Activated CD4-positive, alpha-beta T cell treated with anti-CD3 and anti-CD28 coated beads, Interleukin-2, amount 10 ng/mL, durations not matched to agents 7 days and 5 days (primary cell): ENCODE results near the gene DNAJC8. TPM values are rescaled to one million over a fixed set of nuclear protein-coding genes. Genes with fewer than 3 reads are reported as not detected.

Source experiments
- CTCF ChIA-PET: fragments of 350-600 bp; sonication (Branson Sonifier 250); formaldehyde crosslinking; loops from one replicate; lab custom pipeline; 2021; ENCODE audit warnings: antibody characterized with exemption; lab: Charles Lee
- POLR2A ChIA-PET: fragments of 350-600 bp; sonication (Branson Sonifier 250); formaldehyde crosslinking; loops from one replicate; lab custom pipeline; 2021; ENCODE audit warnings: antibody characterized with exemption; lab: Charles Lee
- DNase-seq: peaks from one replicate; pipeline ENCODE4 v3.0.0-alpha.2; 2020
- H3K27ac Mint-ChIP-seq: one replicate; pipeline ENCODE4 v1.8.0; 2021; ENCODE audit warnings: mild to moderate bottlenecking, moderate library complexity, mixed read lengths
- H3K27me3 Mint-ChIP-seq: one replicate; pipeline ENCODE4 v1.8.0; 2021; ENCODE audit warnings: mixed read lengths
- H3K36me3 Mint-ChIP-seq: one replicate; pipeline ENCODE4 v1.8.0; 2021; ENCODE audit warnings: low read depth, mixed read lengths
- H3K4me1 Mint-ChIP-seq: one replicate; pipeline ENCODE4 v1.8.0; 2021; ENCODE audit warnings: mixed read lengths
- H3K4me3 Mint-ChIP-seq: one replicate; pipeline ENCODE4 v1.8.0; 2021; ENCODE audit warnings: mild to moderate bottlenecking, moderate library complexity, mixed read lengths
- H3K9me3 Mint-ChIP-seq: one replicate; pipeline ENCODE4 v1.8.0; 2021; ENCODE audit warnings: mixed read lengths
- total RNA-seq, 2 experiments: library from RNA; stranded (reverse); gene quantifications; one replicate each; pipeline ENCODE4 v1.2.3, GENCODE V29; 2021

DNAJC8 gene
- total RNA-seq, 2 experiments from 2014 or later = 110 to 128 TPM

DNA sequence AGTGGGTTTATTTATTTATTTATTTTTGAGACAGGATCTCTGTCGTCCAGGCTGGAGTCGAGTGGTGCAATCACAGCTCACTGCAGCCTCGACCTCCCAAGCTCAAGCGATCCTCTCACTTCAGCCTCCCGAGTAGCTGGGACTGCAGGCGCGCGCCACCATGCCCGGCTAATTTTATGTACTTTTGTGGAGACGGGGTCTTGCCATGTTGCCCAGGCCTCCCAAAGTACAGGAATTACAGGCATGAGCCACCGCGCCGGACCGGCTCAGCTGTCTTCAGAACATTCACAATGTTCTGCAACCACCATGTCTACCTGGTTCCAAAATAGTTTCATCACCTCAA is 406 bp upstream of the DNAJC8 start:
- ChIA-PET POLR2A (no interaction called here), CTCF (interaction anchor here (5.9 kb wide), 1 partner anchor 11 kb away, joined by 35 read pairs; no protein-coding TSS in a partner anchor)
- peak overlapping the region; percentile 99 for H3K4me3 Mint-ChIP-seq
- H3K27ac Mint-ChIP-seq = no peak overlapping the region
- H3K36me3 Mint-ChIP-seq = peaks cover 15% of the 10 kb centered on the region
- H3K4me1 Mint-ChIP-seq = peaks cover 25% of the 10 kb centered on the region
- no peaks in the 10 kb centered on the region for H3K27me3 Mint-ChIP-seq
- DNase-seq = no peak
- H3K9me3 Mint-ChIP-seq = no peaks in the 10 kb centered on the region

DNA sequence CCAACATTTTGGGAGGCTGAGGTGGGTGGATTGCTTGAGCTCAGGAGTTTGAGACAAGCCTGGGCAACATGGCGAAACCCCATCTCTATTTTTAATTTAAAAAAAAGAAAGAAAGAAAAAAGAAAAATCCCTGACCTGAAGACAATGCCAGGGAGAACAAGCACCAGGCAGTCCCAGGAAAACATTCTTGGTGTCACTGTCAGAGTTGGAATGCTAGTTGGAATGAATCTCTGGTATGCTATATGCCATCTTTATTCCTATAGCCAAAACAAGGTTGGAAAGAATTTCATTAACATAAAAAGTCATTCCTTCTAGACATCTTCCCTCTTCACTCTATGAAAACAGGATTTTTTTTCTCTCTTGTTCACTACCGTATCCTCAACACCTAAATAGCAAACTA is 2.8 kb downstream of the DNAJC8 start:
- ChIA-PET POLR2A (no interaction called here), CTCF (no interaction called here)
- H3K4me3 Mint-ChIP-seq = no peak overlapping the region
- DNase-seq = no peak
- H3K36me3 Mint-ChIP-seq = peaks cover 29% of the 10 kb centered on the region
- peaks cover 25% of the 10 kb centered on the region for H3K4me1 Mint-ChIP-seq
- H3K9me3 Mint-ChIP-seq = no peaks in the 10 kb centered on the region
- no peaks in the 10 kb centered on the region for H3K27me3 Mint-ChIP-seq
- H3K27ac Mint-ChIP-seq = no peak overlapping the region

DNA sequence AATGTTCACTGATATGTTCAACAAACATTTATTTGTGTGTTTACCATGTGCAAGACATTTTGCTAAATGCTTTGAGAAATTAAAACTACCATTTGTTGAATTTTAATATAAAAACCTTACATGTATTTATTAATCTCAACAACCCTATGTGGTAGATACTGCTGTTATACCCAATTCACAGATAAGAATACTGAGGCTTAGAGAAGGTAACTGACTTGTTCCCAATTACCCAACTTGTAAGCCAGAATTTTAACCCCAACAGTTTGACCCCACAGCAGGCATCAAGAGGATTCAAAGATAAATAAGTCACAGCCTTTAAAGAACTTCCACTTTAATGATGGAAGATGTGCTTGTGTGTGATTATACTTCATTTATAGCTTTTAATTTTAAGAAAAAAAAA is 3.7 kb downstream of the DNAJC8 start:
- Mint-ChIP-seq H3K27ac (no peak overlapping the region), H3K4me3 (no peak overlapping the region), H3K9me3 (no peaks in the 10 kb centered on the region), H3K36me3 (peaks cover 33% of the 10 kb centered on the region), H3K27me3 (no peaks in the 10 kb centered on the region), H3K4me1 (peaks cover 22% of the 10 kb centered on the region)
- no peak for DNase-seq
- ChIA-PET CTCF (interaction anchor here (1.7 kb wide), 1 partner anchor 8 kb away, joined by 6 read pairs; no protein-coding TSS in a partner anchor), POLR2A (no interaction called here)

DNA sequence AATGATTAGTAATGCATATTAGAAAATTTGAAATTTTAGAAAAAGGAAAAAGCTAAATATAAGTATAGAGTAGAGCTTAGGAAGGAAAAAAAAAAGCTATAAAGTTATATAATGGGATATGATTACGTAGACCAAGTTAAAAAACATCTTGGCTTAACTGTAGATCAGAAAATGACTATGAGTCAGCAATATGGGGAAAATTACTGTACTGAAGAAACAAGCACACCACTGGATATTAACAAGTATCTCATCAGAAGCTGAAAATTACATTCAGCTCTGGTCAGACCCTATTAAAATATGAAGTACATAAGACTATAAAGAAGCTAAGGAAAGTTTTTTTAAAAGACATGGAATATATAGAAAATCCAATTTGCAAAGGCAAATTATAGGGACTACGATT is 19.5 kb downstream of the DNAJC8 start:
- peaks cover 22% of the 10 kb centered on the region for H3K36me3 Mint-ChIP-seq
- H3K4me1 Mint-ChIP-seq = peaks cover 9% of the 10 kb centered on the region
- DNase-seq = no peak
- no peaks in the 10 kb centered on the region for H3K27me3 Mint-ChIP-seq
- ChIA-PET CTCF (interaction anchor here (0.6 to 1.0 kb wide), 4 partner anchors 35 to 199 kb away, joined by 3 to 6 read pairs (median 4); no protein-coding TSS in a partner anchor), POLR2A (no interaction called here)
- H3K4me3 Mint-ChIP-seq = no peak overlapping the region
- no peak overlapping the region for H3K27ac Mint-ChIP-seq
- H3K9me3 Mint-ChIP-seq = no peaks in the 10 kb centered on the region

DNA sequence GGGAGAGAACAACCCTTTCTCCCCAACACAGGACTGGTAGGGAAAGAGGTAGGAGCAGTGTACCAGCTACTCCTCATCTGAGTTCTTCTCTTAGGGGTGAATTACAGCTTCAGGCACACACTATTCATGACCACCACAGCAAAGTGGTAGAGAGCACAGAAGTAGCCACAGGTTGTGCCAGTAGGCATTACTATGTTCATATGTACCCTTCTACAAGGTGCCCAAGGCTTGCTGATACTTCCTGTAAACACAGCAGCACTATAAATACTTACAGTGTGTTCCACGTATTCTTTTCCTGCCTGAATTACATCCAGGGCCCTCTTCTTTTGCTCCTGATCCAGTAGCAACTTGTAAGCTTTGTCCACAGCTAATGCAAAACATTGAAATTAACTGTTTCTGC is 23.1 kb downstream of the DNAJC8 start:
- peaks cover 11% of the 10 kb centered on the region for H3K4me1 Mint-ChIP-seq
- CTCF ChIA-PET = interaction anchor here (0.9 to 1.9 kb wide), 8 partner anchors 9 to 304 kb away, joined by 4 to 20 read pairs (median 4); partner anchors contain the start of gene EYA3
- no peaks in the 10 kb centered on the region for H3K9me3 Mint-ChIP-seq
- H3K27me3 Mint-ChIP-seq = no peaks in the 10 kb centered on the region
- POLR2A ChIA-PET = no interaction called here
- no peak overlapping the region for H3K27ac Mint-ChIP-seq
- peaks cover 30% of the 10 kb centered on the region for H3K36me3 Mint-ChIP-seq
- DNase-seq = no peak
- H3K4me3 Mint-ChIP-seq = no peak overlapping the region

DNA sequence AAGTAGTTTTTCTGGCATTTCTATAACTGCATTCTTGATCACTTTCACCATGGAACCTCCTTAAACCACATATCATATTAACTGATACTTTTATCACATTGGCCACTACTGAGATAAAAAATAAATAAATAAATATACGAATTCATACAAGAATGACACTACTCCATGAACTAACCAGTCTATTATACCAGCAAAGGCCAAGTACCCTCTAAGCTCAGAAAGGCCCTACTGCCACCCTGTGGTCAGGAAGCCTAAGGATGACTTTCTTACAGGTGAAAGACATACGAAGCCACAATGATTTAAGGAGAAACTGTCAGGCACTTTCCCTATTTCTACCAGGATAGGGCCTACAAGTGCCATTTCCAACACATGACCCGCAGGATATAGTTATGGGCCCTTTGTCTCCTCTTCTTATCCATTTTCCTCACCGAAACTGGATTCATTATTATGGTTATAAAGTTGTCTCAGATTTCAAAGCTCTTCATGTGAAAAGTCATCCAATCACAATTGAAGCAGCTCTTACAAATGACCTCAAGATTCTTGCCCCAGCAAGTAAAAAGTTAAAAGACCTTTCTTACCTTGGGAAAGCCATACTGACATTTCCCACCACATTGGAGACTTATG is 23.9 kb downstream of the DNAJC8 start:
- no peak overlapping the region for H3K4me3 Mint-ChIP-seq
- H3K9me3 Mint-ChIP-seq = no peaks in the 10 kb centered on the region
- H3K36me3 Mint-ChIP-seq = peaks cover 37% of the 10 kb centered on the region
- peak; percentile 80 for DNase-seq
- H3K27ac Mint-ChIP-seq = no peak overlapping the region
- no peaks in the 10 kb centered on the region for H3K27me3 Mint-ChIP-seq
- CTCF ChIA-PET = interaction anchor here (0.5 to 1.9 kb wide), 9 partner anchors 9 to 303 kb away, joined by 3 to 20 read pairs (median 4); partner anchors contain the start of gene EYA3
- H3K4me1 Mint-ChIP-seq = peaks cover 11% of the 10 kb centered on the region
- POLR2A ChIA-PET = interaction anchor here (0.6 kb wide), 1 partner anchor 142 kb away, joined by 3 read pairs; no protein-coding TSS in a partner anchor

DNA sequence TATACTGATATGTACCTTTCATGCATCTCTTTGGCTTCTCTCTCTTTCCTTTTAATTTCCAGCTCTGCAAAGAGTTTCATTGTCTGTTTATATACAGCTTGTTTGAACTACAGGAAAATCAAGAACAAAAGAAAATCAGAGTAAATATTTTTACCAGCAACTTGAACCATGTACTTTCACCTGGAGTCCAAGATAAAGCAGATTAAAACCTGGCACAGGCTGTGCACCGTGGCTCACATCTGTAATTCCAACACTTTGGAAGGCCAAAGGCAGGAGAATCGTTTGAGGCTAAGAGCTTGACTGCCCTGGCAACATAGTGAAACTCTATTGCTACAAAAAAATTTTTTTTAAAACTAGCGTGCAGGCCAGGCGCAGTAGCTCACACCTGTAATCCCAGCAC is 27.6 kb downstream of the DNAJC8 start:
- no peak overlapping the region for H3K4me3 Mint-ChIP-seq
- H3K4me1 Mint-ChIP-seq = peaks cover 25% of the 10 kb centered on the region
- no peaks in the 10 kb centered on the region for H3K9me3 Mint-ChIP-seq
- peaks cover 63% of the 10 kb centered on the region for H3K36me3 Mint-ChIP-seq
- no peaks in the 10 kb centered on the region for H3K27me3 Mint-ChIP-seq
- DNase-seq = no peak
- CTCF ChIA-PET = interaction anchor here (0.6 to 2.1 kb wide), 2 partner anchors 92 to 114 kb away, joined by 4 to 7 read pairs; no protein-coding TSS in a partner anchor
- no peak overlapping the region for H3K27ac Mint-ChIP-seq
- POLR2A ChIA-PET = no interaction called here

DNA sequence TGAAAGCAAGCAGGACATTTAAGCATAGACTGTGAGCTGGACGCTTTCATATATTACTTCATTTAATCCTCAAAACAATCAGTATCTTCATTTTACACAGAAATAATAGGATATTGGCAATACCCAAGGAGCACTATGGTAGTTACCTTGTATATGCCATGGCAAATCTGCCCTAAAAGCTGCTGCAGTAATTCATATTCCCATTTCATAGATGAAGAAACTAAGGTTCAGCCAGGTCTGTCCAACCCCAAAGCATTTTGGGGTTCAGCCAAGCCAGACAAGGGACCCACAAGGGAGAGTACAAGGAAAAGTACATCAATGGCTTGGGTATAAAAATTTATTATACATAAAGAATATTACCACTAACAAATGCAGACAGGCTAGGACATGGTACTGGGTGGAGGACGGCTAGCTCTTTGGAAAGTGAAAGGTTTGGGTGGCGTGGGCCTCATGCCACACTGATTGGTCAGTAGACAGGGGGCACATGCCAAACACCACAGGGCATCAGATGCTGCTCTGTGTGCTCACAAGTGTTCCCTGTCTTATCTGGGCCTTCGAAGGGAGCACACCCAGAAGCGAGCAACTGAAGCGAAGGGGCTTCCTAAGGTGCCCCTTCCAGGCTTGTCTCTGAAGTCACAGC is 32.5 kb downstream of the DNAJC8 start:
- peaks cover 48% of the 10 kb centered on the region for H3K4me1 Mint-ChIP-seq
- H3K9me3 Mint-ChIP-seq = peaks cover 5% of the 10 kb centered on the region
- H3K36me3 Mint-ChIP-seq = peaks cover 77% of the 10 kb centered on the region
- ChIA-PET POLR2A (no interaction called here), CTCF (interaction anchor here (0.6 to 1.4 kb wide), 2 partner anchors 9 to 172 kb away, joined by 3 to 5 read pairs; no protein-coding TSS in a partner anchor)
- peak overlapping the region; percentile 86 for H3K27ac Mint-ChIP-seq
- peak overlapping the region; percentile 53 for H3K4me3 Mint-ChIP-seq
- H3K27me3 Mint-ChIP-seq = no peaks in the 10 kb centered on the region
- no peak for DNase-seq

DNA sequence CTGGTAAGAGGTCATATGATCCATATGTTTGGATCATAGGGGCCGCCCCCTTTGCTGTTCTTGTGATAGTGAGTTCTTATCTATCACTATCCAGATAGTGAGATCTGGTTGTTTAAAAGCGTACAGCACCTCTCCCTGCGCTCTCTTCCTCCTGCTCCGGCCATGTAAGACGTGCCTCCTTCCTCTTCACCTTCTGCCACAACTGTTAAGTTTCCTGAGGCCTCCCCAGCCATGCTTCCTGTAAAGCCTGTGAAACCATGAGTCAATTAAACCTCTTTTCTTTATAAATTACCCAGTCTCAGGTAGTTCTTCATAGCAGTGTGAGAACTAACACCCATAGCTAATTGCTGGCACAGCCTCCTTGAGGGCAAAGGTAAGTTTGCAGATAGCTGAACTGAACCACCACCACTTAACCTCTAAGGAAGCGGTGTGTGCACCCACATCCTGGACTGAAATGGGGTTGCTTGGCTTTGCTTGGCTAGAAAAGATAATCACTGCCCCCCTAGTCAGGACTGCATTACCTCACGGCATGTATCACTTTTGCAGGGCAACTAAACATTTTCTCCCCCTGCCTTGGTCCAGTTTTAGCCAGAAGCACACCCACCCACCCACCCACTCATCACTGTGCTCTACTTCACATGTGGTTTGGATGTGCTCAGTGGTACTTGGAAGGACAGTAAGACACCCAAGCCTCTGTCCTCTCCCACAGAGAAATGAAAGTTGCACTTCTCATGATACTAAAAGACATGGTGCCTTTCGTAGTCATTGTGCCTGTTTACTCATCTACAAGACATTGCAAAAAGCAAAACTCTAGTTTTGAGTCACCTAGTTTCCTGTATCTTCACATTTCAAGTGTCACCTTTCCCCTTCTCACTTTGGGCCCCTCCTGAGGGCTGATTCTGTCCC is 33.2 kb downstream of the DNAJC8 start:
- Mint-ChIP-seq H3K9me3 (peaks cover 5% of the 10 kb centered on the region), H3K4me3 (peak overlapping the region; percentile 63), H3K4me1 (peaks cover 48% of the 10 kb centered on the region), H3K27ac (peak overlapping the region; percentile 86), H3K27me3 (no peaks in the 10 kb centered on the region), H3K36me3 (peaks cover 71% of the 10 kb centered on the region)
- DNase-seq = peak; percentile 85
- POLR2A ChIA-PET = no interaction called here
- CTCF ChIA-PET = interaction anchor here (0.7 to 1.4 kb wide), 2 partner anchors 10 to 97 kb away, joined by 3 to 5 read pairs; no protein-coding TSS in a partner anchor

DNA sequence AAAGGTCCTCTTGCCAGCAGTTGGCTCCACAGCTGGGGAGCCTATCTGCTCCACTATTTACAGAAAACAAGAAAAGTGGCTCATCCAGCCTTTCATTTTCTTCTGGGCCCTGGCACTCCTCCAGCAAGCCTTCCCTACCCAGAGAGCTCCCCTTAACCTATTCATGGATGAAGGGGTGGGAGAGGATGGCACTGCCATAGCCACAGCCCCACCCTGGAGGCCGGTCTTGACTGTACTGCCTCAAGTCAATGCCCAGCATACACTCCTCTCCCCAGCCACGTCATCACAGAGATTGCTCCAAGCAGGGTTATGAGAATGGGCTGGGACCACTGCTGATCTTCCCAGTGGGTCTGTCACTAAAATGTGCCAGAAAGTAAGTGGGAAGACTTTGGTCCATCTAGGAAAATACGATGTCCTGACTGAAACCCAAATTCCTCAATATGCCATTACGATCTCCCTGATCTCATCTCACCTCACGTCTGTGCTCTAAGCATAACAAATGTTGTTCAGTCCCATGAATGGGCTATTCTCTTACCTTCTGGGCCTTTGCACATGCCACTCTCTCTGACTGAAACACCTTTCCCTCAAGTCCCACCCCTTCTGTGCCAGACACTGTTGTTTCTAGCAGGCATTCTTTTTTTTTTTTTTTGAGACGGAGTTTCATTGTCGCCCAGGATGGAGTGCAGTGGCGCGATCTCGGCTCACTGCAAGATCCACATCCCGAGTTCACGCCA is 35.0 kb downstream of the DNAJC8 start:
- CTCF ChIA-PET = interaction anchor here (1.4 to 1.9 kb wide), 3 partner anchors 9 to 218 kb away, joined by 4 read pairs; no protein-coding TSS in a partner anchor

DNA sequence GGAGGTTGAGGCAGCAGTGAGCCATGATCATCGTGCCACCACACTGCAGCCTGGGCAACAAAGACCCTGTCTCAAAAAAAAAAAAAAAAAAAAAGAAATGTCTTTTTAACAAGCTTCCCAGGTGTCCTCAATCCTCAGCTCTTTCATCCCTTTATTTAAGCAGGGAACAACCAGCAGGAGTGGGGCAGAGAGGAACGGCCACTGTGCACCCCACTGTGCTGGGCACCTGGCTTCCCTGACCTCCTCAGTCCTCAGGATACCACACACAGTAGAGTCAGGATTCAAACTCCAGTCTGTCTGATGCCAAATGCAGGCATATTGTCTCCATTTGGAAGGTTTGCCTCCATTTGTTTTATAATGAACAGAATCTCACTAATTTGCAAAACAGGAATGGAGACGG is 36.5 kb downstream of the DNAJC8 start:
- Mint-ChIP-seq H3K36me3 (peaks cover 49% of the 10 kb centered on the region), H3K4me1 (peaks cover 45% of the 10 kb centered on the region), H3K27ac (no peak overlapping the region), H3K4me3 (no peak overlapping the region), H3K9me3 (peaks cover 5% of the 10 kb centered on the region), H3K27me3 (peaks cover under 1% of the 10 kb centered on the region)
- CTCF ChIA-PET = interaction anchor here (0.6 to 1.9 kb wide), 8 partner anchors 8 to 1564 kb away, joined by 3 to 6 read pairs (median 4); no protein-coding TSS in a partner anchor
- DNase-seq = no peak
- POLR2A ChIA-PET = no interaction called here

More for the DNA sequence above, 35.0 kb downstream of the DNAJC8 start:
- Mint-ChIP-seq H3K27ac (no peak overlapping the region), H3K27me3 (no peaks in the 10 kb centered on the region), H3K9me3 (peaks cover 5% of the 10 kb centered on the region), H3K4me3 (no peak overlapping the region), H3K36me3 (peaks cover 59% of the 10 kb centered on the region), H3K4me1 (peaks cover 45% of the 10 kb centered on the region)
- no peak for DNase-seq
- POLR2A ChIA-PET = no interaction called here

DNA sequence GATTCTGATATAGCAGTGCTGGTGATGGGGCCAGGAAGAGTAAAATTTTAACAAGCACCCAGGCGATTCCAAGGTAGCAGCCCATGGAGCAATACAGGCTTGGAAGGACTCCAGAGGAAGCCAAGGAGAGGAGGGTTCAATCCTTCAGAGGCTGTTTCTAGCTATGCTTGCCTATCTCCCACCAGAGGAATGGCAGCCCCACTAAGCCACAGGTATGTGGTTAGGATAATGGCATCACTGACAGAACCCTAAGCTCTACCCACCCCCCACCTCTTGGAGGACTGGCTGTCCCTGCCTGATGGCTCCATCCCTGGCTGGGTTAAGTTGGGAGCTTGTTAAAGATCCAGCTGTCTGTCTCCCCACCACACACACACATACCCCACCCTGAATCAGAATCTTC is 37.0 kb downstream of the DNAJC8 start:
- CTCF ChIA-PET = interaction anchor here (0.6 to 1.7 kb wide), 4 partner anchors 8 to 264 kb away, joined by 3 to 6 read pairs (median 4); no protein-coding TSS in a partner anchor

More for the DNA sequence above, 37.0 kb downstream of the DNAJC8 start:
- H3K4me3 Mint-ChIP-seq = no peak overlapping the region
- POLR2A ChIA-PET = no interaction called here
- H3K9me3 Mint-ChIP-seq = peaks cover 5% of the 10 kb centered on the region
- no peak for DNase-seq
- H3K36me3 Mint-ChIP-seq = peaks cover 43% of the 10 kb centered on the region
- peaks cover 6% of the 10 kb centered on the region for H3K27me3 Mint-ChIP-seq
- H3K4me1 Mint-ChIP-seq = peaks cover 39% of the 10 kb centered on the region
- no peak overlapping the region for H3K27ac Mint-ChIP-seq
